Measurements from ENCODE around the gene VSTM4. TPM values are rescaled to one million over a fixed set of nuclear protein-coding genes. Genes with fewer than 3 reads are reported as not detected.

Gene VSTM4
- total RNA-seq, 4 donors from 2014 or later, result 1.8 to 4.0 (median 2.6) TPM

DNA sequence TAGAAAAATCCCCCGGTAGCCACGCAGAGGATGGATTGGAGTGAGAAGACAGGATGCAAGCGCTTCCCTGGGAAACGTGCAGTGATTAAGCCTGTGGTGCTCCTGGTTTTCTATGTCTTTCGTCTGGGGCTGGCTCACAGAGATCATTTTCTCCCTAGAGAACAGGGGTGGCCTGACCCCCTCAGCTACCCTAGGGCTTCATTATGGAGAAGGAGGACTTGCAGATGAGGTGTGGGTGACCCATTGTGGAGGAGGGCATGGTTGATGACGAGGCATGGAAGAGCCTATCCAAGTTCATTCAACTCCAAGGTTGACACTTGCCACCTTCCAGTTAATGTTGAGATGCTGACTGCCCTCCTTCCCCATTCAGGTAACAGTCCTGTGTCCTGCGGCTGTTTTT, 75.9 kb downstream of the VSTM4 start:
- in situ Hi-C loops (cut with MboI; ENCODE audit: low sequenced_read_pairs in 4 of 4), result no loop called here
- DNase-seq (no peak), ATAC-seq (no peak)
- TF ChIP-seq, protein P1, sequence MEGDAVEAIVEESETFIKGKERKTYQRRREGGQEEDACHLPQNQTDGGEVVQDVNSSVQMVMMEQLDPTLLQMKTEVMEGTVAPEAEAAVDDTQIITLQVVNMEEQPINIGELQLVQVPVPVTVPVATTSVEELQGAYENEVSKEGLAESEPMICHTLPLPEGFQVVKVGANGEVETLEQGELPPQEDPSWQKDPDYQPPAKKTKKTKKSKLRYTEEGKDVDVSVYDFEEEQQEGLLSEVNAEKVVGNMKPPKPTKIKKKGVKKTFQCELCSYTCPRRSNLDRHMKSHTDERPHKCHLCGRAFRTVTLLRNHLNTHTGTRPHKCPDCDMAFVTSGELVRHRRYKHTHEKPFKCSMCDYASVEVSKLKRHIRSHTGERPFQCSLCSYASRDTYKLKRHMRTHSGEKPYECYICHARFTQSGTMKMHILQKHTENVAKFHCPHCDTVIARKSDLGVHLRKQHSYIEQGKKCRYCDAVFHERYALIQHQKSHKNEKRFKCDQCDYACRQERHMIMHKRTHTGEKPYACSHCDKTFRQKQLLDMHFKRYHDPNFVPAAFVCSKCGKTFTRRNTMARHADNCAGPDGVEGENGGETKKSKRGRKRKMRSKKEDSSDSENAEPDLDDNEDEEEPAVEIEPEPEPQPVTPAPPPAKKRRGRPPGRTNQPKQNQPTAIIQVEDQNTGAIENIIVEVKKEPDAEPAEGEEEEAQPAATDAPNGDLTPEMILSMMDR (IDR thresholded peaks at IDR 0.05 in 4 of 5, conservative IDR thresholded peaks at IDR 0.05 in 1 of 5), result no peak
- no peak for TF ChIP-seq POLR2A (IDR thresholded peaks at IDR 0.05)
- intact Hi-C loops (cut with DNase I; ENCODE audit: low total_unique reads), result no loop called here
- no peaks in the 10 kb centered on the region for H3K4me1 ChIP-seq
- no peak overlapping the region for H3K27ac ChIP-seq
- no peaks in the 10 kb centered on the region for H3K9me3 ChIP-seq
- H3K4me3 ChIP-seq, result no peak overlapping the region
- H3K27me3 ChIP-seq, result no peaks in the 10 kb centered on the region
- H3K36me3 ChIP-seq, result no peaks in the 10 kb centered on the region

DNA sequence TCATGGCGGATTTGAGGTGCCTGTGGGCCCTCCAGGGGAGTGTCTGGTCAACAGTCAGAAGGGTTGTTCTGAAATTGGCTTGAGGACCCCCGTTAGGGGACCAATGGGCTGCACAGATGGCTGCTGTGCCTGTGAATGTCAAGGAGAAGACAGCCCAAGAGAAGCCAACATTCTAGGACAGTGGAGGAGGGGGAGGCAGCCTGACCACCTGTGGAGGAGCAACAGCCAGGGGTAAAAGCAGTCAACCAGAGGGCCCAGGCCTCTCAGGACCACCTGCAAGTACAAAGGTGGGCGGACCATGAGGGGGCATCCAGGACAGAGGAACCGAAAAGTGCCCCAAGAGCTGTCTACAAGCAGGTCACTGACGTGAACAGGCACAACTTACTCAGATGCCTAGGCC, 76.6 kb downstream of the VSTM4 start:
- Histone ChIP-seq H3K36me3 (no peaks in the 10 kb centered on the region), H3K27ac (no peak overlapping the region), H3K9me3 (no peaks in the 10 kb centered on the region), H3K27me3 (no peaks in the 10 kb centered on the region), H3K4me1 (no peaks in the 10 kb centered on the region), H3K4me3 (no peak overlapping the region)
- ATAC-seq (no peak), DNase-seq (no peak)
- in situ Hi-C loops (cut with MboI; ENCODE audit: low sequenced_read_pairs in 4 of 4), result no loop called here
- TF ChIP-seq, protein P1 (IDR thresholded peaks at IDR 0.05 in 4 of 5, conservative IDR thresholded peaks at IDR 0.05 in 1 of 5), result no peak
- no peak for TF ChIP-seq POLR2A (IDR thresholded peaks at IDR 0.05)
- intact Hi-C loops (cut with DNase I; ENCODE audit: low total_unique reads), result no loop called here

DNA sequence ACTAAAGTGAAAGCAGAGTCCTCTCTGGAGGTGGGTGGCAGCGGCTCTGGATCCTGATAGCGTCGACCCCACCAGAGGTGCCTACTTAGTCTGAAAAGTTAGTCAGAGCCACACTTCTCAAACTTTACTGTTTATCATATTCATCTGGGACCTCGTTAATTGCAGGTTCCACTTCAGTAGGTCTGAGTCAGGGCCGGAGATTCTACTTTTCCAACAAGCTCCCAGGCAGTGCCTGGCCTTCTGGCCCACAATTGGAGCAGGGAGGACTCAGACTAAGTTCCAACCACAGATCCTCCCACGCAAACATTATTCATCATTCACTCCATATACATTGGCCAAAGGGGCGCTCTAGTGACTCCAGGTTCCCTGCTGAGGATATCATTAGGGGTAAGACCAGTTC, 78.1 kb downstream of the VSTM4 start:
- Histone ChIP-seq H3K27me3 (no peaks in the 10 kb centered on the region), H3K4me1 (no peaks in the 10 kb centered on the region), H3K4me3 (no peak overlapping the region), H3K27ac (no peak overlapping the region), H3K9me3 (no peaks in the 10 kb centered on the region), H3K36me3 (no peaks in the 10 kb centered on the region)
- in situ Hi-C loops (cut with MboI; ENCODE audit: low sequenced_read_pairs in 4 of 4) (no loop called here), intact Hi-C loops (cut with DNase I; ENCODE audit: low total_unique reads) (no loop called here)
- TF ChIP-seq, protein P1 (IDR thresholded peaks at IDR 0.05 in 4 of 5, conservative IDR thresholded peaks at IDR 0.05 in 1 of 5), result no peak
- TF ChIP-seq POLR2A (IDR thresholded peaks at IDR 0.05), result no peak
- DNase-seq (no peak), ATAC-seq (no peak)

DNA sequence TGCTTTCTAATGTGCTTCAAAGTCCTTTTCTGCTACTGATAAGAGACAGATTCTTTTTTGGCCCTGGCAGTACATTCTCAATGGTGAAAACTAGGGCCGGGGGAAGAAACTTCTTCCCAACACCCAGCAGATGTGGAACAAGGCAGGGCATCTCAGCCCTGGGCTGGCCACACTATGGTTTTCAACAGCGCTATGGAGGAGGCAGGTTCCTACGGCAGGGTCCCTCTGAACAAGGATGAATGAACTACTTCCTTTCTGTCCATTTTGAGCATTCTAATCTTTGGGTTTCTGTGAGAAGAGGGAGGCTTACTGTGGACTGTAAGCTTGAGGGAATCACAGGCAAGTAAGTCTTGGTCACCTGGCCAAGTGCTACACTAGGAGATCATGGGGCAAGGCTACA, 78.7 kb downstream of the VSTM4 start:
- Histone ChIP-seq H3K27me3 (no peaks in the 10 kb centered on the region), H3K4me1 (no peaks in the 10 kb centered on the region), H3K9me3 (no peaks in the 10 kb centered on the region), H3K36me3 (no peaks in the 10 kb centered on the region), H3K27ac (no peak overlapping the region), H3K4me3 (no peak overlapping the region)
- ATAC-seq (no peak), DNase-seq (no peak)
- in situ Hi-C loops (cut with MboI; ENCODE audit: low sequenced_read_pairs in 4 of 4), result no loop called here
- intact Hi-C loops (cut with DNase I; ENCODE audit: low total_unique reads), result no loop called here
- no peak for TF ChIP-seq POLR2A (IDR thresholded peaks at IDR 0.05)
- TF ChIP-seq, protein P1 (IDR thresholded peaks at IDR 0.05 in 4 of 5, conservative IDR thresholded peaks at IDR 0.05 in 1 of 5), result no peak

DNA sequence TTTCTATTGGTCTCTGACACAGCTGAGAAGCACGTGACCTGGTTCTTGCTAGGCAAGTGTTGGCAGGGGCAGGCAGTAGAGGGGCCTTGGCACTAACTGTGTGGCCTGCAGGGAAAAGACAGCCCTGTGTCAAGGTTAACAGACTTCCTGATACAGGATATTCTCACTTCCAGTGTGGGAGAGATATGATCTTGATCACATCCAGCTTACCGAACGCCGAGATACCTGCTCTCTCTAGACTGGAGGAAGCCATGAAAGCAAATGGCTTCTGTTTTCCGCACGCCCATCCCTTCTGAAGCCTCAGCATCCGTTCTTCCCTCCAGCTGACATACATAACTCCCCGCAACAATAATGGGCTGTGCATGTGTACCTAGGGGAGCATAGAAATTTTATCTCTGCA, 79.4 kb downstream of the VSTM4 start:
- in situ Hi-C loops (cut with MboI; ENCODE audit: low sequenced_read_pairs in 4 of 4) (no loop called here), intact Hi-C loops (cut with DNase I; ENCODE audit: low total_unique reads) (no loop called here)
- H3K36me3 ChIP-seq, result no peaks in the 10 kb centered on the region
- no peaks in the 10 kb centered on the region for H3K9me3 ChIP-seq
- no peak for DNase-seq
- TF ChIP-seq, protein P1 (IDR thresholded peaks at IDR 0.05 in 4 of 5, conservative IDR thresholded peaks at IDR 0.05 in 1 of 5), result no peak
- no peak for TF ChIP-seq POLR2A (IDR thresholded peaks at IDR 0.05)
- no peak for ATAC-seq
- no peak overlapping the region for H3K27ac ChIP-seq
- H3K4me3 ChIP-seq, result no peak overlapping the region
- no peaks in the 10 kb centered on the region for H3K27me3 ChIP-seq
- no peaks in the 10 kb centered on the region for H3K4me1 ChIP-seq
